WTC11 (cell line): Measurements from ENCODE around the gene KDM5A. TPM values are rescaled to one million over a fixed set of nuclear protein-coding genes. Genes with fewer than 3 reads are reported as not detected.

Source experiments
- ATAC-seq: fragments of 200-7000 bp; cut with Tn5 transposase; 2 replicates; pipeline ENCODE4 v1.10.0; 2021; ENCODE audit warnings: mild to moderate bottlenecking, moderate library complexity
- CTCF ChIA-PET: fragments of 300-600 bp; sonication (Branson Sonifier 250); formaldehyde crosslinking; loops from one replicate; lab custom pipeline; 2021; ENCODE audit warnings: antibody characterized with exemption; lab: Charles Lee
- POLR2A ChIA-PET: fragments of 350-600 bp; sonication (Branson Sonifier 250); formaldehyde crosslinking; loops from one replicate; lab custom pipeline; 2021; ENCODE audit warnings: antibody characterized with exemption; lab: Charles Lee
- DNase-seq: peaks from one replicate; pipeline ENCODE4 v3.0.0; 2021; ENCODE audit warnings: low spot score
- H3K27ac Mint-ChIP-seq: 2 replicates; pipeline ENCODE4 v1.8.0; 2021; ENCODE audit warnings: mixed read lengths
- H3K27me3 Mint-ChIP-seq: 2 replicates; pipeline ENCODE4 v1.8.0; 2021; ENCODE audit warnings: low read depth, mild to moderate bottlenecking, moderate library complexity, mixed read lengths
- H3K36me3 Mint-ChIP-seq: 2 replicates; pipeline ENCODE4 v1.8.0; 2021; ENCODE audit warnings: mixed read lengths
- H3K4me1 Mint-ChIP-seq: 2 replicates; pipeline ENCODE4 v1.8.0; 2022; ENCODE audit warnings: mixed read lengths
- H3K4me3 Mint-ChIP-seq: 2 replicates; pipeline ENCODE4 v1.8.0; 2021; ENCODE audit warnings: mild to moderate bottlenecking, moderate library complexity, mixed read lengths
- H3K9me3 Mint-ChIP-seq: 2 replicates; pipeline ENCODE4 v1.8.0; 2021; ENCODE audit warnings: mixed read lengths
- ATF1 ChIP-seq: sonication (generic); formaldehyde crosslinking; IDR thresholded peaks from 2 replicates; pipeline ENCODE4 v1.8.1; 2023; ENCODE audit warnings: mild to moderate bottlenecking, moderate library complexity, missing genetic modification reagents
- CBFB ChIP-seq: sonication (generic); formaldehyde crosslinking; IDR thresholded peaks from 2 replicates; pipeline ENCODE4 v1.8.1; 2022; ENCODE audit warnings: mild to moderate bottlenecking, low read depth, missing genetic modification reagents
- CDX4 ChIP-seq: fragments of 250-450 bp; sonication (Bioruptor Pico); IDR thresholded peaks from 2 replicates; pipeline ENCODE4 v1.9.0; 2021; ENCODE audit warnings: moderate library complexity, mild to moderate bottlenecking, inconsistent platforms, borderline replicate concordance
- CREM ChIP-seq: sonication (generic); formaldehyde crosslinking; IDR thresholded peaks from 2 replicates; pipeline ENCODE4 v1.8.1; 2022; ENCODE audit warnings: mild to moderate bottlenecking, missing genetic modification reagents, moderate library complexity
- FOXJ3 ChIP-seq: sonication (generic); formaldehyde crosslinking; IDR thresholded peaks from 2 replicates; pipeline ENCODE4 v1.9.0; 2021; ENCODE audit warnings: missing genetic modification reagents, mild to moderate bottlenecking, borderline replicate concordance
- FOXP4 ChIP-seq: sonication (generic); formaldehyde crosslinking; IDR thresholded peaks from 2 replicates; pipeline ENCODE4 v1.8.0; 2022; ENCODE audit warnings: mild to moderate bottlenecking, missing genetic modification reagents
- GABPB1 ChIP-seq: sonication (generic); formaldehyde crosslinking; IDR thresholded peaks from 2 replicates; pipeline ENCODE4 v1.8.1; 2023; ENCODE audit warnings: mild to moderate bottlenecking, missing genetic modification reagents
- GRHL2 ChIP-seq: fragments of 250-450 bp; sonication (Bioruptor Pico); IDR thresholded peaks from 2 replicates; pipeline ENCODE4 v1.8.0; 2022; ENCODE audit warnings: mild to moderate bottlenecking, moderate library complexity; ENCODE audit not compliant: insufficient replicate concordance, severe bottlenecking
- MLX ChIP-seq: sonication (generic); formaldehyde crosslinking; IDR thresholded peaks from 2 replicates; pipeline ENCODE4 v1.8.1; 2023; ENCODE audit warnings: mild to moderate bottlenecking, missing genetic modification reagents, moderate library complexity
- NFYB ChIP-seq: sonication (generic); formaldehyde crosslinking; conservative IDR thresholded peaks from 2 replicates; pipeline ENCODE4 v1.8.0; 2022; ENCODE audit warnings: low read depth, missing genetic modification reagents
- NR1H2 ChIP-seq: sonication (generic); formaldehyde crosslinking; IDR thresholded peaks from 2 replicates; pipeline ENCODE4 v1.9.0; 2021; ENCODE audit warnings: mild to moderate bottlenecking, moderate library complexity, missing genetic modification reagents
- NR2C2 ChIP-seq: sonication (generic); formaldehyde crosslinking; IDR thresholded peaks from 2 replicates; pipeline ENCODE4 v1.8.0; 2022; ENCODE audit warnings: mild to moderate bottlenecking, missing genetic modification reagents
- SMAD3 ChIP-seq: sonication (generic); formaldehyde crosslinking; IDR thresholded peaks from 2 replicates; pipeline ENCODE4 v1.8.0; 2022; ENCODE audit warnings: missing genetic modification reagents, mild to moderate bottlenecking, borderline replicate concordance
- SP1 ChIP-seq: sonication (generic); formaldehyde crosslinking; conservative IDR thresholded peaks from 2 replicates; pipeline ENCODE4 v1.8.1; 2022; ENCODE audit warnings: missing genetic modification reagents
- TCF7 ChIP-seq: sonication (generic); formaldehyde crosslinking; IDR thresholded peaks from 2 replicates; pipeline ENCODE4 v1.8.0; 2022; ENCODE audit warnings: mild to moderate bottlenecking, low read depth, missing genetic modification reagents, moderate library complexity
- USF1 ChIP-seq: sonication (generic); formaldehyde crosslinking; IDR thresholded peaks from 2 replicates; pipeline ENCODE4 v1.8.0; 2022; ENCODE audit warnings: mild to moderate bottlenecking, missing genetic modification reagents
- ZNF121 ChIP-seq: sonication (generic); formaldehyde crosslinking; IDR thresholded peaks from 2 replicates; pipeline ENCODE4 v1.8.0; 2023; ENCODE audit warnings: missing genetic modification reagents
- ZNF138 ChIP-seq: sonication (generic); formaldehyde crosslinking; conservative IDR thresholded peaks from 2 replicates; pipeline ENCODE4 v1.8.1; 2022; ENCODE audit warnings: mild to moderate bottlenecking, moderate library complexity, missing genetic modification reagents
- ZNF396 ChIP-seq: fragments of 250-450 bp; sonication (Bioruptor Pico); IDR thresholded peaks from 2 replicates; pipeline ENCODE4 v1.8.0; 2021; ENCODE audit warnings: mild to moderate bottlenecking, moderate library complexity, borderline replicate concordance
- ZNF512 ChIP-seq: sonication (generic); formaldehyde crosslinking; IDR thresholded peaks from 2 replicates; pipeline ENCODE4 v1.8.1; 2022; ENCODE audit warnings: missing genetic modification reagents, borderline replicate concordance
- total RNA-seq: library from RNA; stranded (reverse); gene quantifications from 3 replicates; pipeline ENCODE4 v1.2.3, GENCODE V29; 2021

Gene KDM5A
- total RNA-seq, 1 experiment from 2014 or later, result 57.6 TPM

- no peaks in the 10 kb centered on the region for H3K36me3 Mint-ChIP-seq
- ChIA-PET POLR2A (no interaction called here), CTCF (no interaction called here)
Measured at GRCh38 chr12:257521-258321, 131.4 kb downstream of the KDM5A start.

GRCh38 chr12:256958-257357 is 132.2 kb downstream of the KDM5A start:
- TF ChIP-seq GRHL2 (no peak), ATF1 (CRISPR knock-in tag) (no peak), NR1H2 (CRISPR knock-in tag) (no peak)
- H3K27me3 Mint-ChIP-seq, result no peaks in the 10 kb centered on the region; the same call in 1 of the 2 replicates
- no peak overlapping the region for H3K27ac Mint-ChIP-seq
- H3K4me3 Mint-ChIP-seq, result no peak overlapping the region
- ChIA-PET CTCF (no interaction called here), POLR2A (no interaction called here)
- H3K36me3 Mint-ChIP-seq, result no peaks in the 10 kb centered on the region
- H3K4me1 Mint-ChIP-seq, result peaks cover 9% of the 10 kb centered on the region
- ATAC-seq (no peak), DNase-seq (no peak)
- no peaks in the 10 kb centered on the region for H3K9me3 Mint-ChIP-seq

More at GRCh38 chr12:257521-258321, 131.4 kb downstream of the KDM5A start:
- Mint-ChIP-seq H3K27me3 (no peaks in the 10 kb centered on the region; the same call in 1 of the 2 replicates), H3K4me1 (peaks cover 13% of the 10 kb centered on the region), H3K4me3 (no peak overlapping the region), H3K9me3 (no peaks in the 10 kb centered on the region), H3K27ac (no peak overlapping the region)
- no peak for TF ChIP-seq MLX (CRISPR knock-in tag)
- no peak for TF ChIP-seq ZNF396 (CRISPR knock-in tag)
- no peak for TF ChIP-seq SP1 (CRISPR knock-in tag)
- no peak for TF ChIP-seq NFYB (CRISPR knock-in tag)
- TF ChIP-seq USF1 (CRISPR knock-in tag), result no peak
- TF ChIP-seq SMAD3, result no peak
- TF ChIP-seq TCF7 (CRISPR knock-in tag), result no peak
- no peak for TF ChIP-seq ZNF138 (CRISPR knock-in tag)
- TF ChIP-seq CBFB (CRISPR knock-in tag), result no peak
- no peak for TF ChIP-seq ZNF512 (CRISPR knock-in tag)
- TF ChIP-seq FOXP4 (CRISPR knock-in tag), result no peak
- no peak for TF ChIP-seq FOXJ3 (CRISPR knock-in tag)
- TF ChIP-seq ZNF121 (CRISPR knock-in tag), result no peak
- no peak for TF ChIP-seq CDX4 (CRISPR knock-in tag)
- TF ChIP-seq GABPB1 (CRISPR knock-in tag), result no peak
- no peak for TF ChIP-seq NR2C2 (CRISPR knock-in tag)
- TF ChIP-seq CREM (CRISPR knock-in tag), result no peak
- no peak for ATAC-seq
- DNase-seq, result no peak
